HG03095 (cell line): ENCODE data around the gene FGL2.
"Not testable (repeated sequence)": the region's sequence is repeated elsewhere in the genome, so short reads cannot be mapped to it uniquely, and the experiment has no call there.

Source experiments
- ATAC-seq: cut with Tn5 transposase; IDR thresholded peaks from one replicate; pipeline ENCODE4 v1.9.1; 2021; ENCODE audit warnings: moderate library complexity; ENCODE audit not compliant: unreplicated experiment

FGL2 gene

DNA sequence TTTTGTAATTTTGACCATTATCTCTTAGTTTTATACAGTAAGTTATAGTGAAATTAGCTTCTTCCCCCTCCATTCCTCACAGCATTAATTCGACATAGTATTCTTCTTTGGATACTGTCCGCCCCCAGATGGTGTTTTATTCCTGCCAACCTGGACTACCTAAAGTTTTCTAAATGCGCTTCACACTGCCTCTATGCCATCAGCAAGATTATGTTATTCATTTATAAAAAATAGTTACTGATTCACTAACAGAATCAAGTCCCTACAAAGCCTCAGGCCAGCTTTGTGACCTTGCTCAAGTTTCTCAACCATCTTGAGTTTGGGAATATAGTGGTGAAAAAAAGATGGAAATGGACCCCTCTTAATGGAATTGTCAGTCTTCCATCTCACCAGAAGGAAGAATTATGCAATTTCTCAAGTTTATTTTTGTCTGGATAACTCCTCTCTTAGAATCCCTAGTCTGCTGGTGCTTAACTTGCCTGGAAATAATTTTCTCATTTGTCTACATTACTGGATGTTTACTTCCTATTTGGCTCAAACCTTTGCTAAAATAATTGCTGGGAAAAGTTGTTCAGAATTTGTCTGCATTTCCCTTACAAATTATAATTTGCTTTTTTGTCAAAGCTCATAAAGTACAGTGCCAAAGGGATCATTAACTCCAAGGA, 16.7 kb upstream of the FGL2 start:
- no peak for ATAC-seq

- ATAC-seq = no peak
These were observed 10.0 kb upstream of the FGL2 start for GRCh38 chr7:77209479-77210139.

GRCh38 chr7:77208416-77208815, 8.8 kb upstream of the FGL2 start:
- ATAC-seq = no peak

DNA sequence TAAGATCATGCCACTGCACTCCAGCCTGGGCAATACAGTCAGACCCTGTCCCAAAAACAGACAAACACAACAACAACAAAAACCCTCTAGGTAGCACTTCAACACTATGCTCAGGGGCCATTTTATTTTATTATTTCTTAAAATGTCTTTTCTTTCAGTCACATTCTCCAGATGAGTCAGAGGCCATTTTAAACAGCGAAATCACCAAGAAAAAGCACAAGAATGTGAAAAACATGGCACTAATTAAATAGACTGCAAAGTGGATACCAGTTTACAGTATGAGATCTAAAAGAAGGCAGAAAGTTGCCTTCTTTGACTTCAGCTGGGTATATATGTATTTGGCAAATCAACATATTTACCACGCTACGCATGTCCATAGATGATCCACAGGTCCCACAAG, 6.1 kb upstream of the FGL2 start:
- ATAC-seq = no peak

DNA sequence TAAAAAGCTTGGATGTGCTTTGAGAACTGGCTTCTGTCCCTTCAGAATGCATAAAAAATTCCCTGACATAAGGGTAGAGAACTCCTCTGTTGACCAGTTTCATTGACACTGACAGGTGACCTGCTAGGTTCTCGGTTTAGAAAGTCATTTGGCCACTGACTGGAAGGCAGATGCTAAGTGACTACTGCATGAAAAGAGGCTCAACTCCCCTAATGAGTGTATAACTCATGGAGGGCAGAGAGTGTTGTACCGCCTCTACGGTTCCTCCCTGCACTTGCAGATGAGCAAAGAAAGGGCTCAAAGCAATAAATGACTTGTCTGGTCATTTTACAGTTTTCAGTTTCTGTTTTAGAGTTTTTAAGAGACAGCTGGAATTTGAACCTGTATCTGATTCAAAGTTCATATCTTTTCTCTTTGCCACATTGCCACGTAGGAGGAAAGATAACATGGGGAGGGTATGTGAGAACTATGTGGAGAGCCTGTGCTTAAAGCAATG, 2.9 kb upstream of the FGL2 start:
- peak; percentile 86 for ATAC-seq

DNA sequence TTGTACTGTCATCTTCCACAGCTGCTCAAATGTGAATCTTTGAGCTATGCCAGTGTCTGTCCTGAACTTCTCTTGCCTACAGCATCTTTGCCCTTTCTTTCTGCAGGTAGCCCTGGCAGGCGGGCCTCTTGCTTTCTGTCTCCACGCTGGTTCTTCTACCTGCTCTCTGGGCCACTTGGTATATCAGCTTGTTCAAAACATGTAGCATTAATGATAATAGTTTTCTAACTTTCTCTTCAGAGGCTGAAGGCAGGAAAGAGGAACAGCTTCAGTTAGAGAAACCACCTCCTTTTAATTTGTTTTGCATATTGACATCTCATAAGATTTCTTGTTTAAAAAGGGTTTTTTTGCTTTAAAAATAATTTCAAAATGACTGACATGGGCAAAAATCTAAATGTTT, 923 bp upstream of the FGL2 start:
- ATAC-seq = no peak

DNA sequence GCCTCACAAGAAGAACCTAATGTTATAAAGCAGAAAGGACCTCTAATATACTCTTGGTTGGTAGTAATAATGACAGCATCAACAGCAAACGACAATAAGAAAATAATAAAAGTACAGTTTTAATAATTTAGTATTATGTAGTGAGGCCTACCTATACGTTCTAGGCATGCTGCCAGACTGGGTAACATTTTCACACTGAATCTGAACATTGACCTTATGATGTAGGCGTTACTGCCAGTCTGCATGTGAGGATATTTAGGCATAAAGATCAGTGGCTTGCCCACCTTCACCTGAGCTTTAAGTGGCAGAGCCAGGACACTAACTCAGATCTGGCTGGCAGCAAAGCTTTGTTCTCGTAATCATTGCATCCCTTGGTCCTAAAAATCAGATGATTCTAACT, 2.5 kb downstream of the FGL2 start:
- no peak for ATAC-seq

DNA sequence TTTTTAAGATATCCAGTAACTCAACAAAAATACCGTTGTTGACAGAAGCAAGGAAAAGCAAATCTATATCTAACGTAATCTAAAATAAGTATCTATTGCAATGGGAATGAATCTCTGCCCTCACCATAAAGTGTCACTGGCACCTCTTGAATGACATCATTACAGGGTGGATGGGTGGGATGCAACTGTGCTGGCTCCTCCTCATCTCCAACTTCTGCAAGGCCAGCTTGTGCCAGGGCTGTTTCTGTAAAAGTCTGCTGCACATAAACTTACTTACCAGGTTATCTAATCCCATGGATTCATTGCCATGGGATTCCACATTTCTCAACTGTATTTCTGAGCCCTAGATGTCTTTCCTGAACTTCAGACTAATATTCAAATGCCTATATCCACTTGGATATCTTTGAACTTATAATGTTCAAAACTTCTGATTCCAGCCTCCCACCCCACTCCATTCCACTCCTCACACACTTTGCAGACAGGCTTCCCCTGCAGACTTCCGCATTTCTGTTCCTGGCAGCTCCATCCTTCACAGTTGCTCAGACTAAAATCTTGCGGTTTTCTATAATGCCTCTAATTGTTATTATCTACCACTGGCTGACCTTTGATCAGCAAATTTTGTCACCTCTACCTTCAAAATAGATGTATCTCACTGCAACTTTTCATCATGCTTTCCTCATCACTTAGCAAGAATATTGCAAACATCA, 10.7 kb downstream of the FGL2 start:
- ATAC-seq = no peak

DNA sequence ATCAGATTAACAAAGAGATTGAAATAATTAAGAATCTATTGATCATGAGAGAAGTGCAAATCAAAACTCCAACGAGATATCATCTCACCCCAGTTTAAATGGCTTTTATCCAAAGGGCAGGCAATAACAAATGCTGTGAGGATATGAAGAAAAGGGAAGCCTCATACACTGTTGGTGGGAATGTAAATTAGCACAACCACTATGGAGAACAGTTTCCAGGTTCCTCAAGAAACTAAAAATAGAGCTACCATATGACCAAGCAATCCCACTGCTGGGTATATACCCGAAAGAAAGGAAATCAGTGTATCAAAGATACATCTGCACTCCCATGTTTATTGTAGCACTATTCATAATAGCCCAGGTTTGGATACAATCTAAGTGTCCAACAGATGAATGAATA, 13.8 kb downstream of the FGL2 start:
- ATAC-seq = no peak

- ATAC-seq = no peak
These were observed 14.6 kb downstream of the FGL2 start for GRCh38 chr7:77184990-77185389.

DNA sequence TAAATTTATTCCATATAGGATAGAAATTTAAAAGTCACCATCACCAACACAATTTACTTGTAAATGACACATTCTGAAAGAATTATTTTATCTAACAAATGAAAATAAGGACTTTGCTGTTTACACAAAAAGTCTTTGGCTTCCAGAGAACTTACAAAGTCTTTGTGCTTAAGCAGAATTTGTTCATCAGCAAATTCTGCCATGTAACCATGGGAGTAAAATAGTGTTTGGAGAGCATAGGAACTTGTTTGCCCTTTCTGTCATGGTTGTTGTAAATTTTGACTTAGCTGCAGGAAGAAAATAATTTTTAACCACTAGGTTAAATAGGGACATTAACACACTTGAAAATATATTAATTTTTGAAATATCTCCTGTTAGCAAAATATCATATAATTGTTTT, 15.2 kb downstream of the FGL2 start:
- no peak for ATAC-seq

DNA sequence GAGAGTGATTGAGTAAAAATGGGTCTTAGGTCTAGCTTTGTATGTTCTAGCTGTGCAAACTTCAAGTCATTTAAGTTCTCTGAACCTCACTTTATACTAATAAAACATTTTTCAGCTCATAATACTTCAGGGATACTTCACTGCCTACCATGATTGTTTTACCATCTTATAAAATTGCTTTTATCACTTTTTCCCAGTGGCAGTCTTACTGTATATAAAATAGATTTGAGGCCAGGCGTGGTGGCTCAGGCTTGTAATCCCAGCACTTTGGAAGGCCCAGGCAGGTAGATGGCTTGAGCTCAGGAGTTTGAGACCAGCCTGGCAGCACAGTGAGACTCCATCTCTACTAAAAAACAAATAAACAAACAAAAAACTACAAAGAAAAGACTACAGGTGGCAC, 17.4 kb downstream of the FGL2 start:
- no peak for ATAC-seq

GRCh38 chr7:77181734-77182133, 17.9 kb downstream of the FGL2 start:
- no peak for ATAC-seq

DNA sequence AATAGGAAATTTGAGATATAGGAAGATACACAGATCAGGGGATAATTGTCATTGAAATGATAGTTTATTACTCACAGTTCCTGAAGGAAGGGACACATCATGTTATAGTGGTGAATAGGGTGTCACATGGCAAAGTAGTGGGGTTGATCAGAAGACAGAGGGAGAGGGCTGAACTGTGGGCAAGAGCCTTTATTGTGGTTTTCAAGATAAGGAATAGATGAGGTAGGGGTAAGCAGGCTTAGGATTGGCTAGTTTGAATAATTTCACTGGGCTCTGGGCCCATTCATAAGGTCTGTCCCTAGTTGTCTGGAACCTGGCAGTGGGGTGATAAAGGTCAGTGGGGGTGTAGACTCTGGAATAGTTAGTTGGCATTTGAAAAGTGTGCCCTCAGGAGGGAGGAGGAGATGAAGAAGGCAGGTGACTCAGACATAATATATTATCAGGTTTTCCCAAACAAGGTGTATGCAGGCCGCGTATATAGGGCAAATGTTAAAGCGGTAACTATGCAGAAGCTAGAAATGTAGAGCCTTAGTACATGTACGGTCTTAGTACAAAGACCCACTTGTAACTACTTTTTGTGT, 18.5 kb downstream of the FGL2 start:
- no peak for ATAC-seq

DNA sequence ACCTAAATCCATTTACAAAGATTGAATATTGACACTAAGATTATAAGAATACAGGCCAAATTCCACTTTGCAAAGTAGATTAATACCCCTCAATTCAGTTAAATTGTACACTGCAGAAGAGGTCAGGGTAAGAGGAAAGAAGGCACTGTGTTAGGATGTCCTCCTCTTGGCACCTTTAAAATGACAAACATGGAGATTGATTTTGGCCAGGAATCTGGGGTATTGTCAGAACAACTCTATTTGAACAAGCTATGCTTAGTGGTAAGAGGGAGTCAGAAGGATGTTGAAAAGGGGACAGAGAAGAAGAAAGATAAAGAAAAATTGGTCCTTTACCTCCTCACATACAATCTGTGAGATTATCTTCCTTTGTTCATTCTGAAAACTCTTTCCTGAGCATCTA, 21.6 kb downstream of the FGL2 start:
- ATAC-seq = not testable (repeated sequence)

DNA sequence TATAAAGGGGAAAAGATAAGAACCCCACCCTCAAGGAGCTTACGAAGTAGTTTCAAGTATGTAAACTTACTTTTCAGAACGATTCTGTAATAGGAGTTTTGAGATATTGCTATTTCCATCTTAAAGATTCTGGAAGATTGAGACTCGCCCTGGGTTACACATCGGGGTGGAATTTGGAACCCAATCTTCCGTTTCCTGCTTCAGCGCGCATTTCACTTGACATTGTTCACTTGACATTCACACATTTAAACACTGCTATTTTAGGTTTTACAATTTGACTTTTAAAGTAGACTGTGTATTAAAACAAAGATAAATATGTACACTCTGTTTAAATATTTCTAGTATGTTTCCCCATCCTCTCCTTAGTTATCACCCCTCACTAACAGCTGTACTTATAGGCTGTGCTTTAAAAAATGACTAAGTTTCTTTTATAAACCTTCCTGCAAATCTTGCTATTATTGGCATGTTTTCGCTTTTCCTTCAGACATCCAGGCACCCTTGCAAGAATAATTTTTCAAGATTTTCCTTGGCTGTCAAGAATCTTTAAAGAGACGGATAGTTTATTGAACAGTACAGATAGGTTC, 22.2 kb downstream of the FGL2 start:
- ATAC-seq = not testable (repeated sequence)

- ATAC-seq = not testable (repeated sequence)
These were observed 24.3 kb downstream of the FGL2 start for GRCh38 chr7:77175274-77175800.

DNA sequence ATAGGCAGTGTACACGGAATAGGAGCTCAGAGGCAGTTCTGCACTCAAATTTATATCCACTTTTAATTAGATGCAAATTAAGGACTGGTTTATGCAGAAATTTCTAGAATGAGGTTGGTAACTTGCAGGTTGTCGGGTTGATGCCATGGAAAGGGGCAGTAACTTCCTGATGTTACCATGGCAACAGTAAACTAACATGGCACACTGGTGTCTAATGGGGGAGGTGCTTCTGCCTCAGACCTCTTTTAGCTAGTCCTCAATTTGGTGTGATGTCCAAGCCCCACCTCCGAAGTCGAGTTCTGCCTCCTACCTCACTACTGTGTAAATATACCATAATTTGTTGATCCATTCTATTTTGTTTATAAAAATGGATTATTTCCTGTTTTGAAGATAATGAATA, 25.2 kb downstream of the FGL2 start:
- not testable (repeated sequence) for ATAC-seq

GRCh38 chr7:77172437-77173172, 27.0 kb downstream of the FGL2 start:
- not testable (repeated sequence) for ATAC-seq

GRCh38 chr7:77171073-77171472, 28.5 kb downstream of the FGL2 start:
- not testable (repeated sequence) for ATAC-seq
